ENCODE results near the gene KRTAP10-5. TPM values are rescaled to one million over a fixed set of nuclear protein-coding genes. Genes with fewer than 3 reads are reported as not detected.
"Not testable (repeated sequence)": the region's sequence is repeated elsewhere in the genome, so short reads cannot be mapped to it uniquely, and the experiment has no call there.

Gene KRTAP10-5
- polyA plus RNA-seq, 1 donor, result not detected

GRCh38 chr21:44610157-44610843 is 29.9 kb upstream of the KRTAP10-5 start:
- DNase-seq, result not testable (repeated sequence)

- no peak for DNase-seq
These were observed 28.8 kb upstream of the KRTAP10-5 start for GRCh38 chr21:44609193-44609592.

GRCh38 chr21:44606495-44606894 is 26.1 kb upstream of the KRTAP10-5 start:
- no peak for DNase-seq

- no peak for DNase-seq
These were observed 23.5 kb upstream of the KRTAP10-5 start for GRCh38 chr21:44603911-44604310.

DNA sequence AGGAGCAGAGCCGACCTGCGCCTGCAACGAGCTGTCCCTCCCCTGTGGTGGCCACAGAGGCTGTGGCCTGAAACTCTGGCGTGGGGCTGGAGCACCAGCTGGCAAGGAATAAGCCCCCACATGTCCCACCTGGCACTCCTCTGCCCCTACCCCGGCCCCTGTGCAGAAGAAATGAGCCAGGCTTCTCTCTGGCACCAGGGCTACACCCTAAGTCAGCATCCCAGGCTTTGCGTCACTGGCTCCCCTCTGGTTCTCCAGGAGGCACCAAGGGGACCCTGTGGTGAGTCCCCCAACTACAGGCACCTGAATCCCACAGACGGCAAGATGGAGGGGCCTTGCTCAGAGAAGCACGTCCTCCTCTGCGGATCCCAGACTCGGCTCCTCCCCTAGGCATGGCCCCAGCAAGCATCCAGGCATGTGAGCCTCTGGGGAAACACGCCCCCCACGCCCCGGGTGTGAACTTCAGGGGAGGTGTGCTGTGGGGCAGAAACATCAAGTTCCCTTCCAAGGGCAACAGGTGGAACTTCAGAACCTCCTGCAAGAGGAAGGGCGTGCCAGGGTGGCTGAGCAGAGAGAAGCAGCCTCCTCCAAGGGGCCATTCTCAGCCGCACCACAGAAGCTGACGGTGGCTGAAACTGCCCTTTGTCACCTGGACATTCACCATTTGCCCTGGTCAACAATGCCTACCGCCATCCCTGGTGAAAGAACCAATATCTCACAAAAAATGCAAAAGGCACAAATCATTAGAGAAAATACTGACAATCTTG is 22.9 kb upstream of the KRTAP10-5 start:
- DNase-seq, result no peak

GRCh38 chr21:44602463-44602850 is 22.1 kb upstream of the KRTAP10-5 start:
- no peak for DNase-seq

- DNase-seq, result no peak
These were observed 21.4 kb upstream of the KRTAP10-5 start for GRCh38 chr21:44601596-44602462.

GRCh38 chr21:44601091-44601490 is 20.7 kb upstream of the KRTAP10-5 start:
- DNase-seq, result not testable (repeated sequence)

- not testable (repeated sequence) for DNase-seq
These were observed 19.9 kb upstream of the KRTAP10-5 start, which contains the start of gene KRTAP10-7 for GRCh38 chr21:44600118-44600978. Gene KRTAP10-7 (plus strand): TSS chr21:44600597. CDS start chr21:44600622, 25 bp downstream.

GRCh38 chr21:44599264-44600029 is 19.0 kb upstream of the KRTAP10-5 start:
- DNase-seq, result no peak

GRCh38 chr21:44598061-44598460 is 17.7 kb upstream of the KRTAP10-5 start:
- no peak for DNase-seq

DNA sequence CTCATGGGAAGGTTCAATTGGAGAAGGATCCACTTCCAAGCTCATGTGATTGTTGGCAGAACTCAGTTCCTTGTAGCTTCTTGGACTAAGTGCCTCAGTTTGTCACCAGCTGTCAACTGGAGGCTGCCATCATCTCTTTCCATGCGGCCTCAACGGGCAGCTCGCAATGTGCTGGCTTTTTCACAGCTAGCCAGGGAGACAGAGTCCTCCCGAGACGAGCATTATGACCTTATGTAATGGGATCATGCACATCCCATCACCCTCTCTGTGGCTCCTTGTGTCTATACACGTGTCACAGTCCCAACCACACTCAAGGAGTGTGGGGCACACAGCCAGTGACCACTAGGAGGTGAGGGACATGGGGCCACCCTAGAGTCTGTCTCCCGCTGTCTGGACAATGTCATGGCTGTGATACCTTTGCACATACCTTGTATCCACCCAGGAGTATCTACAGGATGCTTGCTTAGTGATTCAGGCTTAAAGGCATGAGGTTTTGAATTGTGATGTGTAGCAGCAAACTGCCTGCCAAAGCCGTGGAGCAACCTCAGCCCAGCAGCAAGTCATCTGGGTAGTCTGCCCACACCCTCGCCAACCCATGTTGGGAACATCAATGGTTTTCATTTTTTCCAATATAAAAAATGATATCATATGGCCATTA is 15.8 kb upstream of the KRTAP10-5 start:
- DNase-seq, result no peak

GRCh38 chr21:44595524-44595923 is 15.1 kb upstream of the KRTAP10-5 start:
- DNase-seq, result no peak

GRCh38 chr21:44594406-44594916 is 14.1 kb upstream of the KRTAP10-5 start:
- DNase-seq, result no peak

DNA sequence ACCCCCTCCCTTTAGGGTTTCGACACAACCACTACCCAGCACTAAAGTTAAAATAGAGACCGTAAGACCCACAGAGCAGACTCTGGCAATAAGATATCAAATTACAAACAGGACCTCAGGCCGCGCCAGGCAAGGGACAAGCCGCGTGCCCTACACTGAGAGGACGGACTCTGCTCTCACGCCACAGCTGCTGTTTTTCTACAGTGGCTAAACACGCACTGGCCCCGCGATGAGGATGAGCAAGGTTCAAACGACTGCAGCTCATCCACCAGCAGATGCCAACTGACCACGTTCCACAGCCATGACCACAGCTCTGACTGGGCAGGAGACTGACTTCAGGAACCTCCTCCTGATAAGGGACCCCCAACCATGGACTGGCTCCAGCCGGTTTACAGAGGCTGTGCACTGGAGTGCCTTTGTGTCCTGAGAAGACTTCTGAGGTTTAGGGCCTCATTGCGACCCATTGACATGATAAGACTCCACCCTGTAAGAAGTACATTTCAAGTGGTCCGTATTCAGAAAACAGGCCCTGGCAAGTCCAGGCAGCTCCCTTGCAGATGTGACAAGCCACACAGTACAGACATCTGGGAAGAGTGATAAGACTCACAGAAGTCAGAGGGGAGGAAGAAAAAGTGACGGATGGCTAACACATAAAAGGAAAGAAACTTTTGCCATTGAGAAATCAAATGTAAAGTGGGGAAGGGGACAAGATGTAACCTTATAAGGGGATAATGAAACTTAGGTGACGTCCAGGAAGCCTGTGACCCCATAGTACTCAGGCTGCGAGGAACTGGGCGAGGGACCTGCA is 13.4 kb upstream of the KRTAP10-5 start:
- DNase-seq, result no peak

- no peak for DNase-seq
These were observed 12.3 kb upstream of the KRTAP10-5 start, which contains the start of gene KRTAP10-6 for GRCh38 chr21:44592446-44593311. Gene KRTAP10-6 (minus strand): TSS chr21:44592505. CDS start chr21:44592484, 21 bp downstream.

DNA sequence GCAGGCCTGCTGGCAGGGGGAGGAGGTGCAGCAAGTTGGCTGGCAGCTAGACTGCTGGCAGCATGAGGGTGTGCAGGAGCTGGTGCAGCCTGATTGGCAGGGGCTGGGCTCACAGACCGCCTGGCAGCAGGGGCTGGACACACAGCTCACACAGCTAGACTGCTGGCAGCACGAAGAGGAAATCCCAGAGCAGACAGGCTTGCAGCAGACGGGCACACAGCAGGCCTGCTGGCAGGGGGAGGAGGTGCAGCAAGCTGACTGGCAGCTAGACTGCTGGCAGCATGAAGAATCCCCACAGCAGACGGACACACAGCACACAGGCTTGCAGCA is 11.4 kb upstream of the KRTAP10-5 start:
- DNase-seq, result not testable (repeated sequence)

Measured in hindlimb muscle (tissue), 1 donor.